Measurements from ENCODE around the gene RHOB.

- no peak for TF ChIP-seq POU6F1 (CRISPR knock-in tag; IDR thresholded peaks at IDR 0.05; ENCODE audit: borderline replicate concordance, low read depth)
- TF ChIP-seq ZFP3 (CRISPR knock-in tag; IDR thresholded peaks at IDR 0.05), result no peak
- no peak for TF ChIP-seq ESRRG (CRISPR knock-in tag; IDR thresholded peaks at IDR 0.05)
- TF ChIP-seq PATZ1 (CRISPR knock-in tag; IDR thresholded peaks at IDR 0.05; ENCODE audit: borderline replicate concordance), result no peak
- TF ChIP-seq ZNF8 (CRISPR knock-in tag; IDR thresholded peaks at IDR 0.05), result no peak
- TF ChIP-seq ZNF565 (CRISPR knock-in tag; conservative IDR thresholded peaks at IDR 0.05; ENCODE audit: low read depth), result no peak
- TF ChIP-seq CREB5 (CRISPR knock-in tag; IDR thresholded peaks at IDR 0.05; ENCODE audit: low read depth), result no peak
- TF ChIP-seq ZFP30 (CRISPR knock-in tag; IDR thresholded peaks at IDR 0.05), result no peak
- TF ChIP-seq CSDC2 (CRISPR knock-in tag; IDR thresholded peaks at IDR 0.05), result no peak
- no peak for TF ChIP-seq SNAI2 (CRISPR knock-in tag; IDR thresholded peaks at IDR 0.05)
- TF ChIP-seq RARB (CRISPR knock-in tag; IDR thresholded peaks at IDR 0.05), result no peak
- TF ChIP-seq CSRNP3 (CRISPR knock-in tag; IDR thresholded peaks at IDR 0.05), result no peak
These were observed 28.4 kb upstream of the RHOB start for GRCh38 chr2:20418519-20418918.

Measured in SK-N-SH treated with all-trans-retinoic acid at 6 μM for 48 hours (cell line).